Activated CD4-positive, alpha-beta T cell treated with anti-CD3 and anti-CD28 coated beads, Interleukin-2, amount 50 U/mL, for 16 hours (primary cell): Measurements from ENCODE around the gene LYVE1.

Experiments
- DNase-seq: peaks from one replicate; pipeline ENCODE4 v3.0.0-alpha.2; 2020

LYVE1 gene

GRCh38 chr11:10551845-10552352 is 16.6 kb downstream of the LYVE1 start:
- no peak for DNase-seq

DNA sequence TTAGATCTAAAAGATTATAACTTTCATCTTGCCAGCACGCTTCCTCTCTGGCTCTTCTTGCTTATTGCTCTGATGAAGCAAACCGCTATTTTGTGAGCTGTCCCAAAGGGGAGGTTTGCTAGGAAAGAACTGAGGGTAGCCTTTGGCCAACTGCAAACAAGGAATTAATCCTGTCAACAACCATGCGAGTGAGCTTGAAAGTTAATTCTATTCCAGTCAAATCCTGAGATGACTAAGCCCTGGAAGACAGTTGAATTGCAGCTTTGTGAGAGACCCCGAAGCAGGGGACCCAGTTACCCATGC is 17.2 kb downstream of the LYVE1 start:
- DNase-seq, result no peak

GRCh38 chr11:10550503-10551289 is 17.8 kb downstream of the LYVE1 start:
- no peak for DNase-seq

DNA sequence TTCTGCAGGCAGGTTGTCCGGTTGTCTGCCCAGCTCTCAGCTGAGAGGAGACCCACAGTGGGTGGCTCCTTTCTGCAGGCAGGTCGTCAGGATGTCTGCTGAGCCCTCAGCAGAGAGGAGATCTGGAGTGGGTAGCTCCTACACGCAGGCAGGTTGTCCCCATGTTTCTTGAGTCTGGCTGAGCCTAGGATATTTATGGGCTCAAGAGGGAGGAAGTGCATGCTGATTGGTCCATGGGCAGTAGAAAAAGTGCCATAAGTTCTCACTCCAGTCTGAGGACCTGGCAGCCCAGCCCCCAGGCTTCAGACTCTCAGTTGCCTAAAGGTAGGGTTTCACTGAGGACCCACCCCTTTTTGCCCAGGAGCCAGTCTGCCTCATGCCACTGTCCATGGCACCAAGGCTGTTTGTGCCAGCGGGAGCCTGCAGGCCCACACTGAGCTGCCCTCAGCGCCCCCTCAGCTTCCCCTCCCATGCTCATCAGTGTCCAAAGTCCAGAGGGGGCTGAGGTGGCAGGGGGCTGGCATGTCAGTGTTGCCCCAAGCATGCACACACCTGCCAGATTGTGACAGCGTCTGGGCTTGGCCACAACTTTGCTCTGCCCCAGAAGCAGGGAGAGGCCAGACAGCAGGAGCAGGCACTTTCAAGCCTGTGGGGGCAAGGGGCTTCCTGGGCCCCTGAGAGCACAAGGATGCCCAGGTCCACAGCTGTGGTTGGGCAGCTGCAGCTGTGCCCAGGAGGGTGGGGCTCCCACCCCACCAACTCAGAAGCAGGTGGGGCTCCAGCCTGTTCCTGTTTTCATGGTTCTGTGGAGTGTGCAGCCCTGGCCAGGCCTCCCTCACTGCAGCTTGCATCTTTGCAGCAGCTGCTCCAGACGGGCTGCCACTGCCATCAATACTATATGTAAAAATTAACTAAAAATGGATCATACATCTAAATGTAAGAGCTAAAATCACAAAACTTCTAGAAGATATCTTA is 23.7 kb downstream of the LYVE1 start:
- no peak for DNase-seq

DNA sequence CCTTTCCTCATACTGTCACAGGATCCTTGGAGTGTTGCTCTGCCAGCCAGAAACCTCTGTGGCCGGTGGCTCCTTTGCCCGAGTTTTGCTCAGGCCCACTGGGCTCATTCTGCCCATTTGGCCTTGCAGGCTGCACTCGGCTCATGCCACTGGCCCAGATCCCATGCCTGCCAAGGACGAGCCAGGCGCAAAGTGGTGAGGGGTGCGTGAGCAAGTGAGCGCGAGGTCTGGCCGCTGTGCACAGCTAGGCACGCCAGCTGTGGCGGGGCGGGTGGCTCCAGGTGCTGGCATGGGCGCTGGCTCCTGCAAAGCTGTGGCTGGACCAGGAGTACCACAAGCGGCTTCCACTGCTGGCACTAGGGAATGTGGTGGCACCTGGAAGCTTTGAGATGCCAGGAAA is 24.7 kb downstream of the LYVE1 start:
- no peak for DNase-seq

DNA sequence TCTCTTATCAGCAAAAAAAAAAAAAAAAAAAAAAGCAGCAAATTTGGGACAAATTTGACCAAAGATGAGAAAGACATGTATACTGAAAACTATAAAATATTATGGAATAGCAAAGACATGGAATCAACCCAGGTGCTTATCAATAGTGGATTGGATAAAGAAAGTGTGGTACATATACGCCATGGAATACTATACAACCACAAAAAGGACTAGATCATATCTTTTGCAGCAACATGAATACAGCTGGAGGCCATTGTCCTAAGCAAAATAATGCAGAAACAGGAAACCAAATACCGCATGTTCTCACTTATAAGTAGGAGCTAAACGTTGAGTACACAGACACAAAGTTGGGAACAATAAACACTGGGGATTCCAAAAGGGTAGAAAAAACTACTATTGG is 25.7 kb downstream of the LYVE1 start:
- DNase-seq, result no peak

- no peak for DNase-seq
Observed at GRCh38 chr11:10541561-10541930, 26.9 kb downstream of the LYVE1 start.

DNA sequence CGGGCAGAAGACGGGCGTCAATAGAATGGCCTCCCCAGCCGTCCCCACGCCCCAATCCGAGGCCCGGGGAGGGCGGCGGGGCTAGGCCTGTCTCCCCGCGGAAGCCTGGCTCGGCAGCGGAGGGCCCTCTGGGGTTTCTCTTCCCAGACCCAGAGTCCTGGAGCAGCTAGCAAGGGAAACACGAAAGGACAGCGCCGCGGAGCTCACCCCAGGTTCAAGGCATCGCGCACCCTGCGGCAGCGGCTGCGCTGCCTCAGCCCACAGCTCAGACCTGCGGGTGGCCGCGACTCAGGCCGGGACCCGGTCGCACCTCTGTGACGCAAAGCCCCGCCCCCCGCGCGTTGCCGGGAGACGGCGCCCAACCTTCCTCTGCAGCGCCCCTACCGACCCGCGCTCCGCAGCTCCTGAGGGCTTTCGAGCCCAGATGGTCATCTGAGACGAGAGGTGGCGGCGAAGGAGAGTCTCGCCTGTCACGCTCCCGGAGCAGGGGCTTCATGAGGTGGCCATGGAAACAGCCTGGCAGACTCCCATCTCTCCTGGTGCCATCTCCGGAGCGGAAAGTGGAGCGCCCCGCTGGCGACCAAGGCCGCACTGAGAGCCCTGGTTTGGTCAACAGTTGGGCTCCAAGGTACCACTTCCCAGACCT is 27.4 kb downstream of the LYVE1 start, which contains the start of gene RNF141:
RNF141 (minus strand) TSS at position 273 of the 646 bp plus-strand sequence. CDS start 7,029 bp downstream, outside the sequence.
- peak; percentile 95 for DNase-seq

DNA sequence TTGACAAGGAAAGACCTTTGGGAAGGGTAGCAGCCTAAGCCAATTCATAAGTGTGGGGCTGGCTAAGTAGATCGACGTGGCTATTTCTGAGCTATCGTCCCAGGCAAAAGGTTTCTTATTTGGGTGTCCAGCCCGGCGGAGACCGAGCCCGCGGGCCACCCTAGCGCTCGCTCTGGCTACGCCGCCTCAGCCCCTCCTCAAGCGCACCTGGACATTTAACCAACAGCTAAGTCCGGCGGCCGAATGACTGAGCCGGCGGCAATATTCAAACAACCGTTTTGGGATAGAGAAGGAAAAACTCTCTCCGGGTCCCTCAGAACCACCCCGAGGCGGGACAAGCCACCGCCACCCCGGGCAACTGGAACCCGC is 27.9 kb downstream of the LYVE1 start:
- DNase-seq, result no peak

DNA sequence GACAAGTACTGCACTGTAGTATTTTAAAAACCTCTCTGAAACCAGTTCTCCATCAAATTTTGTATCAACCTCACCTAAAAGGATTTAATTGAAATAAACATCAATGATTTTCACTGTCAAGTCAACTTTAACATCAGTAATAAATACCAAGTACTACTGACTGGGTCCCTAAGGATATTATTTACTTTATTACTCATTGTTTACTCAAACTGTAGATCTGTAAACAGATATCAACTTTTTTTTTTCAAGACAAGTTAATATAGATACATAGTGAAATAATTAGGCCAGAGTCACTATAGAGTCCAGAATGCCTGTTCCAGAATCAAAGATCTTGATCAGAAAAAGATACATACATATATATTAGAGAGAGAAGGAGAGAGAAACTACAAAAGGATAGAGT is 29.1 kb downstream of the LYVE1 start:
- DNase-seq, result no peak

GRCh38 chr11:10538924-10539323 is 29.5 kb downstream of the LYVE1 start:
- DNase-seq, result no peak

DNA sequence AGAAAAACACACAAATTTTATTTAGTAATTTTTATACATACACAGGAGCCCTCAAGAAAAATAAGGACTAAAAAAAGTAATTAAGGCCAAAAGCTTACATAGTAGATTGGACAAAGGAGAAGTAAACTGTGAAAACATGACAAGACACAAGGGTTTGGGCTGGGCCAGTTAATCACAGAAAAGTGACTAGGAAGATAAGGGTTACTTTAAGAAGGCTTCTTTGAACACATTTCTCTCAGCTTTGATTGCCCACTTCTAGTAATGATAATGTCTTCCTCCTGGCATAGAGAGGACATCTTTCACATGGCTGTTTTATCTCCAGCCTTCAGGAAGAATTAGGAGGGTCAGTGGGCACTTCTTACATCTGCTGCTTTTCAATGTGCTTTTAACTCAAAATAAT is 30.9 kb downstream of the LYVE1 start:
- DNase-seq, result no peak

DNA sequence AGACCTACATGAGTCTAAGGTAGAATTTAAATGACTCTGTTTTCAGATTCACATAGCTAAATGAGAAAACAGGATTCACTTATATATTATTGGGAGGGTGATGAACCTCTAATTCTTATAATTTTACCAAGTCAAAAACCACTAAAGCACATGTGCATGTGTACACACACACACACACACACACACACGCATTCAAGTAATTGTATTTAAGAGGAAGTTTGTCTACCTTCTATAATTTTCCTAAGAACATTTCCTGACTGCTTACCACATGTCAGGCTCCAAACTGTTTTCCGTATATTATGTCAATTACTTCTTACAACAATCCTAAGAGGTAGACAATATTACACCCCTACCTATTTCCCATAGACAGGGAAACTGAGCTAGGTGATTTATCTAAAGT is 34.1 kb downstream of the LYVE1 start:
- no peak for DNase-seq

GRCh38 chr11:10533323-10533722 is 35.1 kb downstream of the LYVE1 start:
- no peak for DNase-seq

GRCh38 chr11:10532526-10532925 is 35.9 kb downstream of the LYVE1 start:
- no peak for DNase-seq

- DNase-seq, result no peak
Observed at GRCh38 chr11:10529279-10529678, 39.2 kb downstream of the LYVE1 start.

GRCh38 chr11:10528121-10528520 is 40.3 kb downstream of the LYVE1 start:
- DNase-seq, result no peak

DNA sequence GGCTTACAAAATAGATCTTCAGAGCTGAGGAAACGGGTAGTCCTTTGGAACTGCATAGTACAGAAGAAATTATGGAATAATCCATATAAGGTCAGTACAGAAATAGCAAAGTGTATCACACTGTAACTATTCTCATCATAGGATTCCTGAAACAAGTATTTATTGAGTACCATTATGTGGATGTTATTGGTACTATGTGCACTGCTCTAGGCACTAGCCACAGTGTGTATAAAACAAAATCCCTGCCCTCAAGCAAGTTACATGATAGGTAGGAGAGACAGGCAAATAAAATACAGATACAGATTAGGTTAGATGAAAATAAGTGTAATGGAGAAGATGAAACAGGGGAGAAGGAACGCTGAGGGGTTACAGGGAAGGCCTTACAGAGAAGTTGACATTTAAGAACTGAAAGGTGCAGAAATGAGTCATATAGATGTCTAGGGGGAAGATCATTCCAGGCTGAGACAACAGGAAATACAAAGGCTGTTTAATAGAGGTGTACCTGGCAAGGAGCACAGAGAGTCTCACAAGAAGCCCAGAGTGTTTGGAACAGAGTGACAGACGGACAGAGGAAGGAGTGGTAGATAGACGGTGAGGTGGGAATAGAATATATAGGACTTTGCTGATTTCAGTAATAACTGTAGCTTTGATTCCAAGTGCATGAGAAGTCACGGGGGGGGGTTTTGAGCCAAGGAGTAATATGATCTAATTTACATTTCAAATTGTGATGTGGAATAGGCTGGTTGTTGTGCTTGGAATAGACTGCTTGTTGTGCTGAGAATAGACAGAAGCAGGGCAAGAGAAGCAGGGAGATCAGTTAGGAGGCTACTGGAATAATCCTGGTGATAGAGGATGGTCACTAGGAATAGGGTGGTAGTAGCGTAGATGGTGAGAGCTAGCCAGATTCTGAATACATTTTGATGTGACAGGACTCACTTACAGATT is 41.2 kb downstream of the LYVE1 start:
- DNase-seq, result peak; percentile 38

- DNase-seq, result no peak
Observed at GRCh38 chr11:10524471-10524870, 44.0 kb downstream of the LYVE1 start.

GRCh38 chr11:10522921-10523320 is 45.5 kb downstream of the LYVE1 start:
- no peak for DNase-seq

GRCh38 chr11:10522276-10522675 is 46.2 kb downstream of the LYVE1 start:
- no peak for DNase-seq

GRCh38 chr11:10520562-10520961 is 47.9 kb downstream of the LYVE1 start:
- no peak for DNase-seq
